Pericardium fibroblast (primary cell): Measurements from ENCODE around the gene EFCAB3. TPM values are rescaled to one million over a fixed set of nuclear protein-coding genes. Genes with fewer than 3 reads are reported as not detected.

Experiments used
- total RNA-seq: library from RNA; depleted of rRNA; stranded (reverse); fragments of >200 nt; gene quantifications from 2 replicates; pipeline ENCODE4 v1.2.3, GENCODE V29; 2015

Gene EFCAB3
- total RNA-seq = not detected in 2 replicates

GRCh38 chr17:62380253-62380652, at the start of gene EFCAB3:
Gene EFCAB3, plus strand, starts transcription at chr17:62380553. Its CDS starts 2,427 bp downstream, at chr17:62382980.

GRCh38 chr17:62423647-62424461, 43.5 kb downstream of the EFCAB3 start, which contains the start of gene METTL2A:
Gene METTL2A, plus strand, starts transcription at chr17:62423897. Its CDS starts 6 bp downstream, at chr17:62423903.

Other genes with a start within 250 kb of the EFCAB3 start
- gene METTL2A, start 43.3 kb downstream of the EFCAB3 start, total RNA-seq = 9.9 and 14.4 TPM in 2 replicates
- 22.8 and 23.7 TPM in 2 replicates for gene TLK2, start 98.3 kb downstream of the EFCAB3 start, total RNA-seq
- gene MRC2, start 247.1 kb downstream of the EFCAB3 start, total RNA-seq = 300 and 438 TPM in 2 replicates